Activated CD8-positive, alpha-beta memory T cell treated with anti-CD3 and anti-CD28 coated beads, Interleukin-2, amount 50 U/mL, for 1 hour (primary cell): ENCODE measurements around the gene HMX2.

ENCODE experiments used
- DNase-seq: peaks from one replicate; pipeline ENCODE4 v3.0.0-alpha.2; 2020; ENCODE audit errors: extremely low read depth

Gene HMX2

DNA sequence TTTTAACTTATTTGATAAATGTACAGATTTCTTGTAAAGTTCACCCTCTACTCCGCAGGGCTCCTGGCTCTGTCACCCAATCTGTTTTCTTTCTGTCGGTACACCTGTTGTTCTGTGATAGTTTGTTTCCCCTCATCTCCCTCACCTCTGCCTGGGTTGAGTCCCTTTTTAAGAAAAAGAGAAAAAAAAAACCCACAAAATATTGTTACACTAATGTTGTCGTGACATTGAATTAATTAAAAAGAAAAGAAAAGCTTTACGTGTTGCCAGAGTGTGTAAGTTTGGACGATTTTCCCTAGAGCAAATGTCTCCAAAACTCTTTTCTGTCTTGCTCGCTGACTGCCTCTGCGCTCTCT lies 8.8 kb upstream of the HMX2 start:
- no peak for DNase-seq

GRCh38 chr10:123139521-123140163 lies 8.3 kb upstream of the HMX2 start:
- DNase-seq, result no peak

DNA sequence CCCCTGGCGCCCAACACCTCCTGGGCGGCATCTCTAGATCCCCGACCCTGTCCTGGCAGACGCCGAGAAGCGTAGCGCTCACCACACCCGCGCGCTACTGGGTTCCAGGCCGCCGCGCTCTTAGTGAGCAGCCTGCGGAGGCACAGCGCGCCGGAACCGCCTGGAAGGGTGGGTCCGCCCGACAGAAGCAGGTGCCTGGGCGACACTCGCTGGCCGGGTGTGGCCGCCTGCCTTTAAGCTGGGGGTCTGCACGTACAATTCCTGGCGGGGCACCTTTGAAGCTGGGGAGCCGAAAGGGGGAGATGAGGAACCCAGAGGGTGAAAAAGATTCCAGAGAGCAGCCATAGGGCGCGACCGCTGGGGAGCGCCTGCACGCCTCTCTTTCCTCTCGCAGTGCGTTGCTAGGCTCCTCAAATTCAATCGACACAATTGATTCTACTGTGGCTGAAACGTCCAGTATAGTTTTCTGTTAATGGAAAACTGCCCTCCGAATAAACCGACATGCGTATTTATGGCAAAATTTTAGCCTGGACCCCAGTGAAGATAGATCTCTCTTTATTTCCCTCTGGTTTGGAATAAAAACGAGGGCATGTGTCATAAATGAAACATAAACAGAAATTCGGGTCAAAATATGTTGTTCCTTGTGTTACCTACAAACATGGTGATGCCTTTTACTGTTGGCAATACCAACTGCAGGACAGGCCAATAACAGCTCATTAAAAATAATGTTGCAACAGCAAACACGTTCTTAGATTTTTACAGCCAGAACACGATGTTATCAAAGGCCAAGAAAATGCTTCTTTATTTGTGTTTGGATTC lies 7.6 kb upstream of the HMX2 start:
- DNase-seq, result no peak

DNA sequence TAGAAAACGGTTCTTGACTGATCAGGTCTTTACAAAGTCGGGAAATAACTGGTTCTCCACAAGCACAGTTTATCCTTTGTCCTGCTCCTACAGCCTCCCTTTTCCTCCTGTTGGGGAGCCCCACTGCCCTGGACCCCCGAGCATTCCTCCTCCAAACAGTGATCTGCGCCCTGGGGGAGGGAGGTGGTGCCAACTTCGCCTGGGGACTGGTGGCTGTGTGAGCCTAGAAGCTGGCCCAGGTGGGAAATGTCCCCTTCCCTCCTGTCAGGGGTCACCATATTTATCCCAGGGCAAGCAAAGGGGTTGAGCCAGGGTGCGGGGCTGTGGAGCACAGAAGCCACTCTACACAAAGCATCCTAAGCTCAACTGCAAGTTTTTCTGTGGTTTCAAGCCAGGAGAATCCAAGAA lies 6.9 kb upstream of the HMX2 start:
- no peak for DNase-seq

DNA sequence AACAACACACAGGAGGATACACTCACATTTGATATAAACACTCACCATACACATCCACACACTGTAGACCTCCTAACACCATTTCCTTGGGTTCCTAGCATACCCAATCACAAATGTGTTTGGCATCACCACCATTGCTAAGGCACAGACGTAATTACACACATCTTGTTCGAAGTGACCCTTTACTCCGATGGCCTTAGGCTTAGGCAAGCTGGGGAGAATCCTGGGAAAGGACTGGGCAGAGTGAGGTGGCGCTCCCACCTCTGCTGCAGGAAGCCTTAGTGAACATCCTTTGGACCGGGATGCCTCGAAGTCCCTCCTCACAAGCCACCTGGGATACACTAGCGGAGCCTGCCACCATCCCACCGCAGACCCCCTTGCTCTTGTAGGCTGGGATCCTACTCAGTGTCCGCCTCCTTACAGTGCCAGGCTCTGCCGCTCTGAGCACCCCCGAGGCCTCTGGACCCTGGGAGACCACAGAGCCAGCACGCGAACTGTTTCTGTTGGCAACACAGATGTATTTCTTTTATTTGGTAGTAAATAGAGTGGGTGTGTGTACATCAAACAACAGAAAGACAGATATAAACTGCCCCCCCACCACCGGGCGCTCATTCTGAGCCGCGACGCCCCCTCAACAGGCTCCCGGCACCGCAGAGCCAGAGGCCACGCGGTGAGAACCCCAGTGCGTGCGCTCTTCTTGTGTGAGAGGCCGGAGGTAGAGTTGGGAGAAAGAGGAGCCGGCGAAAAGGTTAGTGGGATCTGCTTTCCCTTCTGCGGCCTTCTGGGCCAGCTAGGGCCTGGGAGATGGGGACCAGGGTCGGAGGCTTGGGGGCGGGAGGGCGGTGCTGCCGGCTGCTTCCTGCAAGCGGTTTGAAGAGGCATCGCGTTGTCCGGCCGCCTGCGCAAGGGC lies 5.9 kb upstream of the HMX2 start:
- DNase-seq, result no peak

- no peak for DNase-seq
Measured at GRCh38 chr10:123142701-123143161, 5.2 kb upstream of the HMX2 start.

DNA sequence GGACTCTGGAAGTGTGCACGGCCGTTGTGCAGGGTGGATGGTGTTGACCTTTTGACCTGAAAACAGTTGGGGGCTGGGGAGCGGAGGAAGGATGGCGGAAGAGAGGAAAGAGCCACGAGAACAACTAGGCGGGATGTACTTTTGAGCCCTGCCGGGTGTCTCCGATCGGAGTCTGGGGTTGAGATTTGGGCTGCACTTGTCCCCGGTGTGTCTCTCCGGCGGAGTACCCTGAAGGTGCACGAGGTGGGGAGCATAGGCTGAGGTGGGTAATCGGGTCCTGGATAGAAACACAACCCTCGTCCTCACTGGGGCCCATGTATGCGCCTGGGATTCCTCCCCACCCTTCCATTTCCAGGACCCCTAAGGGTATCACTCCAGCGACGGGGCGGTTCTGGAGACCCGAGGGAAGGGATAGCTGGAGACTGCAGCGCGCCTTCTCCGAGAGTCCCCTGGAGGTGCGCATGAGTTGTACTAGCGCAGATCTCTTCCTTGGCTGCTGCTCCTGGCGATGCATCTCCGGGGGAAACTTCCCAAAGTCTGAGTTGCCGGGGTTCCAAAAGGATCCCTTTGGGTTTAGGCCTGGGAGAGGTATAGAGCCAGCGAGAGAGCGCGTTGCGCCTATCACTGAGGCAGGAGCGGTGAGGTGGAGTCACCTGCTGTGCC lies 4.6 kb upstream of the HMX2 start:
- no peak for DNase-seq

GRCh38 chr10:123143825-123144168 lies 4.1 kb upstream of the HMX2 start:
- DNase-seq, result no peak

DNA sequence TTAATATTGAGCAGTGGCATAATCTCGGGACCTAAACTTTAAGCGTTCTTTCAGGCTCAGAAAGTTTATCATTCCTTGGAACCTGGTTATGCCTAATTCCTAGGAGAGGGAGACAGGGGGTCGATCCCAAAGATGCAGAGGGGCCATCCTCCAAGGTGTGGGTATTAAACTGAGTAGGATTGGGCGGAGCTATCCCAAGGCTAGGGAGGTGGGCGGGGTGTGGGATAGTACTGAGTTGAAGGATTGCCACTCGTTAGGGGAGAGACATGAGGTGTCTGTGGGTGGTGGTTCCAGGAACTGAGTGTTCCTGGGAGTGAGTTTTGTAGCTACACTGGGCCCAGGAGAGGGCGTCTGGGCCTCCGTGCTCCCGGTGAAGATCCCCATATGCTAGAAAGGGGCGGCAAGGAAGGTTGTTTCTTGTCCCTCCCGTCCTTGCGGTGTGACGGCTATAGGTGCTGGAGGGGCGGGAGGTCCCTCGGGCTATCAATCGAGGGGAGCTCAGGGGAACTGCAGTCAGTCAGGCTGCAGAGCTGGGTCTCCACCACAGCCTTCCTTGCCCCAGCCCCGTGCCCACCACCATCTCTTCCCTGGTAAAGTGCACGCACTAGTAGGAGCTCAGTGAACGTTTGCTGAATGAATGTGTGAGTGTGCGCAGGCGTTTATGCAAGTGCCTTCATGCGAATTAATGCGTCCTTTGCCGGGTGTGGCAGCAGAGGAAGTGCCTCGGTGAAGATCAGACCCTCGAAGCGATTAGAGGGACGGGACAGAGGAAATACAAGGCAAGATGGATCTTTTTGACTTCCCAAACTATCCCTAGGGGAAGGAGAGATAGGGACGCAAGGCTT lies 3.0 kb upstream of the HMX2 start:
- DNase-seq, result no peak

- no peak for DNase-seq
Measured at GRCh38 chr10:123145542-123146012, 2.4 kb upstream of the HMX2 start.

DNA sequence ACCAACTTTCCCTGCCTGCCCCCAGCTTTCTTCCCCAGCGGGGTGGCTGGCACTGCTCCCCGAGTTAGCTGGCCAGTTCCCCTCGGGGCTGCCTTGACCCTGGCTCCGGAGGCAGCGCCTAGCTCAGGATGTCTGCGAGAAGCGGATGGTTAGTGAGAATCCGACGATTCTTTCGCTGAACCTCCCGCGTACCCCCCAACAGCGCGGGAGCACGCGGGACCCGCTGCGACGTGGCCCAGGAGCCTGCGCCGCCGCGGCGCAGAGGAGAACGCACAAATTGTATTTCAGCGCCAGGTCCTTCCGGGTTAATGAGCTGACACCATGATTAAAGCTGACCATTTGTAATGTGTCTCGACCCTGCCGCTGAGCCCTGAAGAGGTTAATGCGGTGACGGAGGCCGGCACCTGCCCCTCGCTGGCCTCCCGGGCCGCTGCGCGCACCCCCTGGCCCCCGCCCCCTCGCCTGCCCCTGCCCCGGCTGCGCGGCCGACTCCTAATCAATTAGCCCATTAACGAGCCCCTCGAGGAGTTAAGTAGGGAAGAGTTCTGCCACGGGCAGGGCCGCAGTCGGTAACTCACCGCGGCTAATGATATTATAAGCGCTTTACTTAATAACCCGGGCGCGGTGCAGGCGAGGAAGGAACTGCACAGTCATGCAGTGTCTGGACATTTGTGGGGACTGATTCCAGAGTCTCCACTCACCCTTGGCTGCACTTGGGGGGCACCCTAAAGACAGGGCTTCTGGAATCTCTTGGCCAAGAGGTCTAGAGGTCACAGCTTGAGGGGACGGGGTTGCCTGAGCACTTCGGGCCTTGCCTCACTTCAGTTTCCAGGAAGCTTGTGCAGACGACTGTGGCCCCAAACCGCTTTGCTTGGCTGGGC lies 1.7 kb upstream of the HMX2 start:
- DNase-seq, result no peak

DNA sequence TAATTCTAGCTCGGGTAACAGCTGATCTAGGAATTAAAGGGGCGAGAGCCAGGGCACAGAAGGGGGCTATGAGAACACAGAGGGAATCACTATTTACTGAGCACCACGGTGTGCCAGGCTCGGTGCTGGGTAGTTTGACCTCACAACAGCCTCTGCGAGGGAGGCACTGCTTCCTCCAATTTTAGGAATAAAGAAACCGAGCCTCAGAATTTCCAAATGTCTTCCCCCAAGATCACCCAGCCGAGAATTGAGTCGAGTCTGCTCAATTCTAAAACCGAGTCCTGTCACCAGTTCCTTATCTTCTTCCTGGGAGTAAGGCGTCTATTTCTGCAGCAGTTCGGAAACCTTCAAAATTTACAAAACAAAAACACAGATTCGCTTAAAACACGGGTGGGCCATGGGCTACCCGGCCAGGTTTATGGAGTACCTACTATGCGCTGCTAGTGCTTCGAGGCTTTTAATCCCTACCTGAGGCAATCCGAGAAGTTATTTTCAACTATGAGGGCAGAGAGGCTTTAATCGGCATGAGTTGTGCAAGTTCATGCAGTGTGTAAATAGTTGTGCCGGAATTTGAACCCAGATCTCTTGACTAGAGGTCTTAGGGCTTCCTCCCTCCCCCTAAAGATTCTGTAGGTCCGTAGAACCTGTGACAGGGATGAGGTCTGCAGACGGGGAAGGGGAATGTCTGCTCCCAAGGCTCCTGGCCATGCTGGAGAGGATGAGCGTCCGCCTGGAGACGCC lies 872 bp upstream of the HMX2 start:
- no peak for DNase-seq

DNA sequence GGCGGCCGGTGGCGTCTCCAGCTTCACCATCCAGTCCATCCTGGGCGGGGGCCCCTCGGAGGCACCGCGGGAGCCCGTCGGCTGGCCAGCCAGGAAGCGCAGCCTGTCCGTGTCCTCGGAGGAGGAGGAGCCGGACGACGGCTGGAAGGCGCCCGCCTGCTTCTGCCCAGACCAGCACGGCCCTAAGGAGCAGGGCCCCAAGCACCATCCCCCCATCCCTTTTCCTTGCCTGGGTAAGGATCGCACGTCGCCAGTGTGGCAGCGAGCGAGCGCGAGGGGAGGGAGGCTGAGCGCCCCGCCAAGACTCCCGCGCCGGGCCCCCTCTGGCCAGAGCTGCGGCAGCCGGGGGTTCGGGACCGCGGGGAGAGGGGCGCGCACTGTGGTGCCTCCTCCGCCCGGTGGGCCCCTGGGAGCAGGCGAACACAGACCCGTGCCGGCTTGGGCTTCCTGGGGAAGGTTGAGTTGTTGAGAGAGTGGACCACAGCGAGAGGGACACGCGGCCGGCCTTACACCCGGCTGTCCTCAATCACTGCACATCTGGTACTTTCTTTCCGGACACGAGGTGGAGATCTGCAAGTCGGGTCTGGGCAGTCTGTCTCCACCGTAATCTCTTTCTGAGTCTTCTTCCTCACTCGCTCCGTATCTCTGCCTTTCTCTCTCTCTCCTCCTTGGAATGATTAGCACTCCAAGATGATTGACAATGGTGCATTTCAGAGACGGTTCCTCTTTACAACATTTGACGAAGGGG lies 652 bp downstream of the HMX2 start:
- DNase-seq, result no peak

- no peak for DNase-seq
Measured at GRCh38 chr10:123149162-123149567, 1.2 kb downstream of the HMX2 start.

GRCh38 chr10:123149568-123150270 lies 1.8 kb downstream of the HMX2 start:
- DNase-seq, result no peak

GRCh38 chr10:123150271-123150985 lies 2.5 kb downstream of the HMX2 start:
- no peak for DNase-seq
